Muscle of arm (tissue), 12 donors: ENCODE results near the gene RNU7-1. TPM values are rescaled to one million over a fixed set of nuclear protein-coding genes. Genes with fewer than 3 reads are reported as not detected.

Experiments
- DNase-seq: peaks from one replicate; pipeline ENCODE4 v3.0.0-alpha.2; 2013
- polyA plus RNA-seq, 12 donors: library from polyadenylated mRNA; unstranded; fragments of 120-200 nt; gene quantifications; one replicate each; pipeline ENCODE4 v1.2.1, GENCODE V29; 2013; ENCODE audit not compliant: insufficient read length in 12 of 12

RNU7-1 gene
- polyA plus RNA-seq, 12 donors: 9.0 to 12.4 TPM; not detected in 10

DNA sequence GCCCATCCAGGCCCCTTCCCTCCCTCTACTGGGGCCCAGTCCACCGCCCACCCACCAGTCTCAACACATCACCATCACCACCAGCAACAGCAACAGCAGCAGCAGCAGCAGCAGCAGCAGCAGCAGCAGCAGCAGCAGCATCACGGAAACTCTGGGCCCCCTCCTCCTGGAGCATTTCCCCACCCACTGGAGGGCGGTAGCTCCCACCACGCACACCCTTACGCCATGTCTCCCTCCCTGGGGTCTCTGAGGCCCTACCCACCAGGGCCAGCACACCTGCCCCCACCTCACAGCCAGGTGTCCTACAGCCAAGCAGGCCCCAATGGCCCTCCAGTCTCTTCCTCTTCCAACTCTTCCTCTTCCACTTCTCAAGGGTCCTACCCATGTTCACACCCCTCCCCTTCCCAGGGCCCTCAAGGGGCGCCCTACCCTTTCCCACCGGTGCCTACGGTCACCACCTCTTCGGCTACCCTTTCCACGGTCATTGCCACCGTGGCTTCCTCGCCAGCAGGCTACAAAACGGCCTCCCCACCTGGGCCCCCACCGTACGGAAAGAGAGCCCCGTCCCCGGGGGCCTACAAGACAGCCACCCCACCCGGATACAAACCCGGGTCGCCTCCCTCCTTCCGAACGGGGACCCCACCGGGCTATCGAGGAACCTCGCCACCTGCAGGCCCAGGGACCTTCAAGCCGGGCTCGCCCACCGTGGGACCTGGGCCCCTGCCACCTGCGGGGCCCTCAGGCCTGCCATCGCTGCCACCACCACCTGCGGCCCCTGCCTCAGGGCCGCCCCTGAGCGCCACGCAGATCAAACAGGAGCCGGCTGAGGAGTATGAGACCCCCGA lies 6.8 kb upstream of the RNU7-1 start:
- no peak for DNase-seq

DNA sequence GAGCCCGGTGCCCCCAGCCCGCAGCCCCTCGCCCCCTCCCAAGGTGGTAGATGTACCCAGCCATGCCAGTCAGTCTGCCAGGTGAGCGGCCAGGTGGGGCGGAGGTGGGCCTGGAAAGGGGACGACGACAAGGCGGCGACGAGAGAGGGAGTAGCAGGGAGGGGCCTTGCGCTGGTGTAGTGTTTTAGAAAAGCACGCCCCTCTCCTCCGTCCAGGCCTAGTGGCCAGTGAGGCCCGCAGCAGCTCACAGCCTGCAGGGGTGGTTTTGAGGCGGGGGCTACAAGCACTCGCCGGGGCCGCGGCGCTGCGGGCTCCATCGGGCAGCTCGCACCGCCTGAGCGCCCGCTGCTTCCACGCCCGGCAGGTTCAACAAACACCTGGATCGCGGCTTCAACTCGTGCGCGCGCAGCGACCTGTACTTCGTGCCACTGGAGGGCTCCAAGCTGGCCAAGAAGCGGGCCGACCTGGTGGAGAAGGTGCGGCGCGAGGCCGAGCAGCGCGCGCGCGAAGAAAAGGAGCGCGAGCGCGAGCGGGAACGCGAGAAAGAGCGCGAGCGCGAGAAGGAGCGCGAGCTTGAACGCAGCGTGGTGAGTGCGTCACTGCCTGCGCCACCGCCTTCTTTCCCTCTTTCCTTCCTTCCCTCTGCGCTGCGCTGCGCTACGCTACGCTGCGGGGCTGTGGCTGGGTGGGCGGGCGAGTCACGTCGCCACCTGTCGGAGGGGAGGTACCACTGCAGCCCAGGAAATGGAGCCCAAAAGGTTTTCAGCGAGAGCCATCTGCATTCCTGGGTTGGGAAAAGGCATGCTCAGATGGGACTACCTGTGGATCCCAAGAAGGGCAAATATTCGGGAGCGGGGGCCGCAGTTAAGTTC lies 5.9 kb upstream of the RNU7-1 start:
- peak; percentile 96 for DNase-seq

DNA sequence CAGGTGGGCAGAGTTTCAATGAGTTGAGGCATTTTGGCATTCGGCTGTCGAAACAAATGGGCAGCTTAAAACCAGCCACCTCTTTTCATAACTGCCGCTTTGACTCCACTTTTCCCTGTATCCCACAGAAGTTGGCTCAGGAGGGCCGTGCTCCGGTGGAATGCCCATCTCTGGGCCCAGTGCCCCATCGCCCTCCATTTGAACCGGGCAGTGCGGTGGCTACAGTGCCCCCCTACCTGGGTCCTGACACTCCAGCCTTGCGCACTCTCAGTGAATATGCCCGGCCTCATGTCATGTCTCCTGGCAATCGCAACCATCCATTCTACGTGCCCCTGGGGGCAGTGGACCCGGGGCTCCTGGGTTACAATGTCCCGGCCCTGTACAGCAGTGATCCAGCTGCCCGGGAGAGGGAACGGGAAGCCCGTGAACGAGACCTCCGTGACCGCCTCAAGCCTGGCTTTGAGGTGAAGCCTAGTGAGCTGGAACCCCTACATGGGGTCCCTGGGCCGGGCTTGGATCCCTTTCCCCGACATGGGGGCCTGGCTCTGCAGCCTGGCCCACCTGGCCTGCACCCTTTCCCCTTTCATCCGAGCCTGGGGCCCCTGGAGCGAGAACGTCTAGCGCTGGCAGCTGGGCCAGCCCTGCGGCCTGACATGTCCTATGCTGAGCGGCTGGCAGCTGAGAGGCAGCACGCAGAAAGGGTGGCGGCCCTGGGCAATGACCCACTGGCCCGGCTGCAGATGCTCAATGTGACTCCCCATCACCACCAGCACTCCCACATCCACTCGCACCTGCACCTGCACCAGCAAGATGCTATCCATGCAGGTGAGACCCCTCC lies 5.0 kb upstream of the RNU7-1 start:
- DNase-seq: no peak

DNA sequence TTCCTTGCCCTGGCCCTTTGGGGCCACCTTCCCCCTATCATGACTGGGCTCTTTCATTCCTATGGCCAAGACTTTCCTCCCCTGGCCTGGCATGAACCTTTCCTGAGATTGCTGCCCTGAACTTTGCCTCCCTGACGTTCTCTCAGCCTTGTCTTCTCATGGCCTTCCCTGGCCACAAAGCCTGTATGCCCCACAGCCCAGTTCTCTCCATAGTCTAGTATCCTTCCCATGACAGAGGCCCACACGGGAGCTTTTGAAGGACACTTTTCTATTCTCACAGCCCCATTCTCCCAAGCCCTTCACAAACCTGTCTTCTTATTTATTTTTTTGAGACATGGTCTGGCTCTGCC lies 4.5 kb upstream of the RNU7-1 start:
- DNase-seq: no peak

DNA sequence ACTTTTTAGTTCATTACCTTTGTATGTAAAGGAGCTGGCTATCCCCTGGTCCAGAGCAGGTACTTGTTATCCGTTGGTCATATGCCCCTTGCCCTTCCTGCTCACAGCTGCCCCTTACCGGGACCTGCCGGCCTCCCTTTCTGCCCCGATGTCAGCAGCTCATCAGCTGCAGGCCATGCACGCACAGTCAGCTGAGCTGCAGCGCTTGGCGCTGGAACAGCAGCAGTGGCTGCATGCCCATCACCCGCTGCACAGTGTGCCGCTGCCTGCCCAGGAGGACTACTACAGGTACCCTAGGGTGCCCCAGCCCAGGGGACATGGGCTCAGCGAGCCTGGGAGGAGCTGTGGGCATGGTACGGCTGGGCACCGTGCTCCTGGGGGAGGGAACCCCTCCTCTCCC lies 2.3 kb upstream of the RNU7-1 start:
- no peak for DNase-seq

DNA sequence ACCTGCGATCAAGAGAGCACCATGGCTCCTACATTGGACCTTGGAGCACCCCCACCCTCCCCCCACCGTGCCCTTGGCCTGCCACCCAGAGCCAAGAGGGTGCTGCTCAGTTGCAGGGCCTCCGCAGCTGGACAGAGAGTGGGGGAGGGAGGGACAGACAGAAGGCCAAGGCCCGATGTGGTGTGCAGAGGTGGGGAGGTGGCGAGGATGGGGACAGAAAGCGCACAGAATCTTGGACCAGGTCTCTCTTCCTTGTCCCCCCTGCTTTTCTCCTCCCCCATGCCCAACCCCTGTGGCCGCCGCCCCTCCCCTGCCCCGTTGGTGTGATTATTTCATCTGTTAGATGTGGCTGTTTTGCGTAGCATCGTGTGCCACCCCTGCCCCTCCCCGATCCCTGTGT lies 1.8 kb upstream of the RNU7-1 start:
- no peak for DNase-seq

DNA sequence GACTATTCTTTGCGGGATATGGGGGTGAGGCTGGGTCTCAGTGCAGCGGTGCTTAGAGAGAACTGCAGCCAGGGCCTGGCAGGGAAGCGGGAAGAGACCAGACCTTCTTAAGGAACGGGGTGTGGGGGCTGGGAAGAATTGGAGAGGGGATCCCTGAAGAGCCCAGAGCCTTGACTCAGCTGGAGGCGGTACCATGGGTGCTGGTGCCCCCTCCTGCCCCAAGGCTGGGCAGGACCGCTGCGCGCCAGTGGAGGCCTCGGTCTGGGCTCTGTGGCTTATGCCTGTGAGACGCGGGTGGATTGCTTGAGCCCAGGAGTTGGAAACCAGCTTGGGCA lies 1.3 kb upstream of the RNU7-1 start:
- DNase-seq: no peak

DNA sequence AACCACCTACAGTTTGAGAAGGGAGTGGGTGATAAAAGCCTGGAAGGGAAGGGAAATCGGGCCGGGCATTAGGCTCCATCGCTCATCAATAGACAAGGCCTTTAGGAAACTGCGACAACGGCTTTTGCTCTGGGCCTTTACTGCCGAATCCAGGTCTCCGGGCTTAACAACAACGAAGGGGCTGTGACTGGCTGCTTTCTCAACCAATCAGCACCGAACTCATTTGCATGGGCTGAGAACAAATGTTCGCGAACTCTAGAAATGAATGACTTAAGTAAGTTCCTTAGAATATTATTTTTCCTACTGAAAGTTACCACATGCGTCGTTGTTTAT lies 261 bp upstream of the RNU7-1 start:
- peak; percentile 88 for DNase-seq

DNA sequence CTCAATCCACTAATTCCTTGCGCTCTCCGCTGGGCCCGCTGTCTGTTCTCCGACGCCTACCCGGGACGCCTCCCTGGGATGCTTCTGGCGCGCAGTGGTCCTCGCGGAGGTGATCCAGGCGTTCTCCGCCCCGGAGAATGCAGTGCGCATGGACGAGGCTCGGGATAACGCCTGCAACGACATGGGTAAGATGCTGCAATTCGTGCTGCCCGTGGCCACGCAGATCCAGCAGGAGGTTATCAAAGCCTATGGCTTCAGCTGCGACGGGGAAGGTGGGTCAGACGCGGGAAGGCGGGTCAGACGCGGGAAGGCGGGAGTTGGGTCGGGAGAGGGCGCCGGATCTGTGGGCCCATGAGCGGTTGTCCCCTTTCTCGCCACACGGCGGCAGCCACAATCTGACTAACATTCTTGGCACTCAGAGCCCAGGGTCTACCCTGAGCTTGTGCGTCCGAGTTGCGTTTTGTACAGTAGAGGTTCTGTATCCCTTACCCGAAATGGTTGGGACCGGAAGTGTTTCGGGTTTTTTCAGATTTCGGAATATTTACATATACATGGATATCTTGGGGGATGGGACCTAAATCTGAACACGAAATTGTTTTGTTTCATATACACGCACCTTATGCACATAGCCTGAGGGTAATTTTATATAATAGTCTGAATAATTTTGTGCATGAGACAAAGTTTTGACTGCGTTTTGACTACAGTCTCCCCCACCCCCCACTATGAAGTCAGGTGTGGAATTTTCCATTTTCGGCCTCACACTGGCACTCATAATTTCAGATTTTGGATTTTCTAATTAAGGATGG lies 968 bp downstream of the RNU7-1 start:
- peak; percentile 95 for DNase-seq

DNA sequence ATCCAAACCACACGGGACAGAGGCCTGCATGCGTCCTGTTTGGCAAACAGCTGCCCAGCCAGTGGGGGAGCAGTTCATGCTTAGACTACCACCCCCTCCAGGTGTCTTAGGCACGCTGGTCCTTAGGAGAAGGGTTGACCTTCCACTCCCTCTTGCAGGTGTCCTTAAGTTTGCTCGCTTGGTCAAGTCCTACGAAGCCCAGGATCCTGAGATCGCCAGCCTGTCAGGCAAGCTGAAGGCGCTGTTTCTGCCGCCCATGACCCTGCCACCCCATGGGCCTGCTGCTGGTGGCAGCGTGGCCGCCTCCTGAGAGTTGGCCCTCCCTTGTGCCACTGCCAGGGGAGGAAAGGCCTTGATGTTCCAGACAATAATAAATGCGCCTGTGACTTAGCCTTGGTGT lies 2.0 kb downstream of the RNU7-1 start:
- no peak for DNase-seq

DNA sequence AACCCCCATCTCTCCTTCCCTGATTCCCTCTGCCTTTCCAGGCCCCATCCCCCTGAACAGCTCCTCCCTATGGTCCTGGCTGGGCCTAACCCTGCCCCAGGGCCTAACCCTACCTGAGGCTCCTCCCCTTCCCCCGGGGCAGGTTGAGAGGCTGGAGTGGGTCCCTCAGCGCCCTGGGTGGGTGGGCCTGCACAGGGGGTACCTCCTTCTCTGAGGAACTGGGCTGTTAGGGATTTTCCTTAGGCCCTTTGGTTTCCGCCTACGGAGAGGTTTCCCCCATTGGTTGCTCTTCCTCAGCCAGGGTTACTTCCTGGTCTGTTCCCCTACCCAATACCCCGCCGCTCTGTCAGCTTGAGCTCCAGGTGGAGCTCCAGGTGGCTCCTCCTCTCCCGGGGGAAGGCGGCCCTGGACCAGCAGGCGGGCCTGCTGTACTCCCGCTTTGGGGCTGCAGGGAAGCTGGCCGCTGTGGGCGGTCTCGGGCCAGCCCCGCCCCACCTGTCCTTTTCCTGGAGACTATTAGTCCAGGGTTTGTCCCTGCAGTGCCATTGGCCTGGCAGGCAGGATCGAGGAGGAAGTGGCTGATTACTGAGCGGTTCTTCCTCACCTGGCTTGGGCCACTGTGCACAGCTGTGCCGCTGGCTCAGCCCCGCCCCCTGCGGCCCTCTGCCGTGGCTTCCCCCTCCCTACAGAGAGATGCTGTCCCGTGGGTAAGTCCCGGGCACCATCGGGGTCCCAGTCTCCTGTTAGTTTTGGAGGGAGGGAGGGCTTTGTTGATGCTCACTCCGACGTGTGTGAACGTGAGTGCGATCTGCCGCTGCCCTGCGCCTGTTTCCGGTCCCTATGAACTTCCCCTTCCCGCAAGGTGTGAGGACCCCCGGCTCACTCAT lies 2.7 kb downstream of the RNU7-1 start:
- DNase-seq: no peak

DNA sequence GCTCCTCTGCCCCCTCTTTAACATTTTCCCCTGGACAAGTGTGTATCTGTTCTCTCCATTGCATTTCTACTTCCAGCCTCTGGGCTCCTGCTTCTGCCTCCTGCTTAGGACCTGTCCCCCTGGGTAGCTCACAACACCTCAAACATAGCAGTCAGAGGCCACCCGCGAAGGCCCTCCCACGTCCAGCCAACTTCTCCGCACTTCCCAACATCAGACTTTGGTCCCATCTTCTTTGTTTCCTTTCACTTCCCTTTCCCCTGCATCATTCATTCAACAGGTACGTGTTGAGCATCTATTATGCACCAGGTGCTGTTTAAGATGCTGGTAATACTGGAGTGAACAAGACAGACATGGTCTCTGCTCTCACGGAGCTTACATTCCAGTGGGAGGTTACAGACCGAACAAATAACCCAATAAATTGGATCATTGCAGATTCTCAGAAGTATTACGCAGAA lies 3.3 kb downstream of the RNU7-1 start:
- DNase-seq: no peak

DNA sequence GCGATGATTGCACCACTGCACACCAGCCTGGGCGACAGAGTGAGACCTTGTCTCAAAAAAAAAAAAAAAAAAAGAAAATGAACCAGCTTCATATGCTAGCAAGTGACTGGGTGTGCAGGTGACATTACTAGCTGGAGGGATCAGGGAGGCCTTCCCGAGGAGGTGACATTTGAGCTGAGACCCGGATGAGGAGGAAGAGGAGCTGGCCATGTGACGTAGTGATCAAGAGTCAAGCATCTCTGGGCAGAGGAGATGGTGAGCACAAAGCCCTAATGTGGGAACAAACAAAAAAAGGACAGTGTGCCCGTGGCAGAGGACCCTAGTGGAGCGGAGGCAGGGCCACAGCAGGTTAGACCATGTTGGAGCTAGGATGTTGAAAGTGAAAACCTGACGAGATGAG lies 4.0 kb downstream of the RNU7-1 start:
- no peak for DNase-seq

DNA sequence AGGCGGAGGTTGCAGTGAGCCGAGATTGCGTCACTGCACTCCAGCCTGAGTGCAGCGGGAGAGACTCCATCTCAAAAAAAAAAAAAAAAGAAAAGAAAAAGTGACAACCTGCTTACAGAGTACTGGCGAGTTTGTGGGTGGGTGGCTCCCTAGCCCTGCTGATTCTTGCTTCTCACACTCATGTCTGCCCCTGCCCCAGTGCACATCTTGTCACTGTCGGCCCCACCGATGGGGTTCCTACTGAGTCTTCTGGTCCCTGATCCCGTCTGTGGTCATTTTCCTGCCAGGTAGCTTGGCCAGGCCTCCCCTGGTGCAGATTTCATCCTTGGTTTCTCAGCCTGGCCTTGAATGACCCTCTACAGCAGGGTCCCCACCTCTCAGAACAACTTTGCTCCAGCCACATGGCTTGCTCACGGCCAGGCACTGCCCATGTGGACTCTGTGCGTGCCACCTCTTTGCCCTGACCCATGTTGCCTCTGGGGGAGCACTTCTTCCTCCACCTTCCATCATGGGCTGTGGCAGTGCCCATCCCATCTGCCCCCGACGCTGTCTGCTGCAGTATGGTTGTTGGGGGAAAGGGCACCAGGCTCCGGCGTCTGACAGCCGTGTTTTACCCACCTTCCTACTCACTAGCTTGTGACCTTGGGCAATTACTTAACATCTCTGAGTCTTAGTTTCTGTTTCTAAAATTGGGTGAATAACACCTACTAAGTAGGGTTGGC lies 5.4 kb downstream of the RNU7-1 start:
- DNase-seq: no peak

DNA sequence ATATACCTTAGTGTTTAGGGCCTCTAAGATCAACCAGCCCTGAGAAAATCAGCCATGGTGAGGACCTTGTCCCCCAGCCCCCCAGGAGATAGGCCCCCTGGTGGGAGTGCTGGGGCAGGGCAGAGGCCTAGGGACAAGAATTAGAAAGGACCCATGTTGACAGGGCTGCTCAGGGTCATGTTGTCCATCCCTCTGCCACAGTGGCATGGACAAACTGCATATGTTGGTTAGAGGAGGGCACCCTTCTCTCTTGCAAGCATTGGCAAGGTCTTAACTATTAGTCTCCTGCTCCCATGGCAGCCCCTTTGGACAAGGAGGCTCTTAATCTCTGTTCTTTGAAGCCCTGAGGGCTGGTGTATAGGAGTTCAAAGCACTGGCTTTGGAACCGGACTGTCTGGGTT lies 6.8 kb downstream of the RNU7-1 start:
- no peak for DNase-seq

DNA sequence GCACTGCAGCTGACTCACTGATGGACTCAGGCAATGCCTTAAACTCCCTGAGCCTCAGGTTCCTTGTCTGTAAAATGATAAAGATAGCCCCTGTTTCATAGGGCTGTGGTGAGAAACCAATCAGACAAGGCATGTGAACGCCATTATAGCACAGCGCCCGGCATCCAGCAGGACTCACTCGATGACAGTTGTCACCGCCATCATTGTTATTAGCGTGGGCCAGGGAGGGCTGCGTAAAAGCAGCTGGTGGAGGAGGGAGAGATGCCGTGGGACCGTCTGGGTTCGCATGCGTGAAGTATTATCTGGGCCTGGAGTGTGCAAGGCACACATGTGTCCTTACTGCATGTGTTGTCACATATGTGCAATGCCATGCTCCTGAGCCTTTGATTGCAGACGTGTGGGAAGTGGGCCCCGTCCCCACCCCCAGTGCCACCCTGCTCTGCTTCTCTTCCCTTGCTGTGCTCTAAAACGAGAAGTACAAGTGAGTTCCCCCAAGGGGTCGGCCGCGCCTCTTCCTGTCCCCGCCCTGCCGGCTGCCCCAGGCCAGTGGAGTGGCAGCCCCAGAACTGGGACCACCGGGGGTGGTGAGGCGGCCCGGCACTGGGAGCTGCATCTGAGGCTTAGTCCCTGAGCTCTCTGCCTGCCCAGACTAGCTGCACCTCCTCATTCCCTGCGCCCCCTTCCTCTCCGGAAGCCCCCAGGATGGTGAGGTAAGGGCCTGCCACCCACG lies 7.4 kb downstream of the RNU7-1 start, which contains the start of gene PTPN6:
Gene PTPN6, plus strand, starts transcription at position 546 of the 730 bp plus-strand sequence. Its CDS starts 157 bp downstream, at position 703.
- DNase-seq: no peak

DNA sequence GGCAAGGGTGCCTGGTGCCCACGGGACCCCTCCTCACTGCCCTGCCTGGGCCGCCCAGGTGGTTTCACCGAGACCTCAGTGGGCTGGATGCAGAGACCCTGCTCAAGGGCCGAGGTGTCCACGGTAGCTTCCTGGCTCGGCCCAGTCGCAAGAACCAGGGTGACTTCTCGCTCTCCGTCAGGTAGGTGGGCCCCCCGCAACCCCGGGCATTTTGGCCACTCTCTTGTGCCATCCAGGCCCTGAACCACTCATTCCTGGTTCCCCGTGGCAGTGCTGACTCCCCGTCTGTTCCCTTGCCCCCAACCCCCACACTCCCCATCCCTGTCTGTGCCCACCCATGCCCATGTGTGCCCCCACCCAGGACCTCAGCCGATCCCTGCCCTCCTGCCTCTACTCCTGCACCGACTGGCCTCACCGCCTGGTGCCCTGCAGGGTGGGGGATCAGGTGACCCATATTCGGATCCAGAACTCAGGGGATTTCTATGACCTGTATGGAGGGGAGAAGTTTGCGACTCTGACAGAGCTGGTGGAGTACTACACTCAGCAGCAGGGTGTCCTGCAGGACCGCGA lies 8.0 kb downstream of the RNU7-1 start:
- DNase-seq: no peak

DNA sequence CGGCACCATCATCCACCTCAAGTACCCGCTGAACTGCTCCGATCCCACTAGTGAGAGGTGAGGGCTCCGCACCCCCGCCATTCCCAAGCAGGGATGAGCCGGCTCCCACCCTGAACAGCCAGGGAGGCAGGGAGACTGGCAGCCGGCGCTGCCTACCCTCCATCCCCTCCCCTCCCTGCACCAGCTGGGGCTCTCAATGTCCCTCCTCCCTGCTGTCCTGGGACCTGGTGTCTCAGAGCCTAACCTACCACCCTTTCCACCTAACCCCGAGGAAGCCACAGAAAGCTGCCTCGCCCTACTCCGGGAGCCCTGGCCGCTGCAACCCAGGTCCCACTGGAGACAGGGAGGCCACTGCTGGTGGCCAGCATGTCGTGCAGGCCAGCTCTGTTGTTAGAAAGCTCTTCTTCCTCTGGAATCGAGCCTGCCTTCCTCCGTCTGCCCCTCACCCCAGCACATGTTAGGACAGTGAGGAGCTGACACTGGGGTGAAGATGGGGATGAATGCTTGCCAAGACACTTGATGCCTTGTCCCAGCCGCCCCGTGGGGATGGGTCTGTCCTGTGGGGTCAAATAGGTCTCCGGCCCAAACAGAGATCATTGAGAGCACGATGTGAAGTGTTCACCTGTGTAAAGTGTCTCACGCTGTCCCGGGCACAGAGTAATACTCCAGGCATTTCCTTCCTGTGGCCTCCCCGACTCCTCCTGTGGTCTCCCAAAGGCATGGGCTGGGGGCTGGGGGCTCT lies 8.7 kb downstream of the RNU7-1 start:
- DNase-seq: no peak
